WTC11 (cell line): ENCODE results near the gene FYCO1. TPM values are rescaled to one million over a fixed set of nuclear protein-coding genes. Genes with fewer than 3 reads are reported as not detected.

Experiments used
- ATAC-seq: fragments of 200-7000 bp; cut with Tn5 transposase; 2 replicates; pipeline ENCODE4 v1.10.0; 2021; ENCODE audit warnings: mild to moderate bottlenecking, moderate library complexity
- CTCF ChIA-PET: fragments of 300-600 bp; sonication (Branson Sonifier 250); formaldehyde crosslinking; loops from one replicate; lab custom pipeline; 2021; ENCODE audit warnings: antibody characterized with exemption; lab: Charles Lee
- POLR2A ChIA-PET: fragments of 350-600 bp; sonication (Branson Sonifier 250); formaldehyde crosslinking; loops from one replicate; lab custom pipeline; 2021; ENCODE audit warnings: antibody characterized with exemption; lab: Charles Lee
- DNase-seq: peaks from one replicate; pipeline ENCODE4 v3.0.0; 2021; ENCODE audit warnings: low spot score
- H3K27ac Mint-ChIP-seq: 2 replicates; pipeline ENCODE4 v1.8.0; 2021; ENCODE audit warnings: mixed read lengths
- H3K27me3 Mint-ChIP-seq: 2 replicates; pipeline ENCODE4 v1.8.0; 2021; ENCODE audit warnings: low read depth, mild to moderate bottlenecking, moderate library complexity, mixed read lengths
- H3K36me3 Mint-ChIP-seq: 2 replicates; pipeline ENCODE4 v1.8.0; 2021; ENCODE audit warnings: mixed read lengths
- H3K4me1 Mint-ChIP-seq: 2 replicates; pipeline ENCODE4 v1.8.0; 2022; ENCODE audit warnings: mixed read lengths
- H3K4me3 Mint-ChIP-seq: 2 replicates; pipeline ENCODE4 v1.8.0; 2021; ENCODE audit warnings: mild to moderate bottlenecking, moderate library complexity, mixed read lengths
- H3K9me3 Mint-ChIP-seq: 2 replicates; pipeline ENCODE4 v1.8.0; 2021; ENCODE audit warnings: mixed read lengths
- ARID4B ChIP-seq: sonication (generic); formaldehyde crosslinking; IDR thresholded peaks from 2 replicates; pipeline ENCODE4 v1.8.0; 2023; ENCODE audit warnings: missing genetic modification reagents, mild to moderate bottlenecking, borderline replicate concordance
- ATF1 ChIP-seq: sonication (generic); formaldehyde crosslinking; IDR thresholded peaks from 2 replicates; pipeline ENCODE4 v1.8.1; 2023; ENCODE audit warnings: mild to moderate bottlenecking, moderate library complexity, missing genetic modification reagents
- CDX4 ChIP-seq: fragments of 250-450 bp; sonication (Bioruptor Pico); IDR thresholded peaks from 2 replicates; pipeline ENCODE4 v1.9.0; 2021; ENCODE audit warnings: moderate library complexity, mild to moderate bottlenecking, inconsistent platforms, borderline replicate concordance
- E2F1 ChIP-seq: sonication (generic); formaldehyde crosslinking; IDR thresholded peaks from 2 replicates; pipeline ENCODE4 v1.8.0; 2022; ENCODE audit warnings: mild to moderate bottlenecking, missing genetic modification reagents
- ESRRA ChIP-seq: sonication (generic); formaldehyde crosslinking; IDR thresholded peaks from 2 replicates; pipeline ENCODE4 v1.8.1; 2022; ENCODE audit warnings: mild to moderate bottlenecking, missing genetic modification reagents, borderline replicate concordance
- FOXJ3 ChIP-seq: sonication (generic); formaldehyde crosslinking; IDR thresholded peaks from 2 replicates; pipeline ENCODE4 v1.9.0; 2021; ENCODE audit warnings: missing genetic modification reagents, mild to moderate bottlenecking, borderline replicate concordance
- GTF2I ChIP-seq: fragments of 250-450 bp; sonication (Bioruptor Pico); conservative IDR thresholded peaks from 2 replicates; pipeline ENCODE4 v1.4.0; 2021; ENCODE audit warnings: mild to moderate bottlenecking
- IRF2 ChIP-seq: sonication (generic); formaldehyde crosslinking; IDR thresholded peaks from 2 replicates; pipeline ENCODE4 v1.8.0; 2022; ENCODE audit warnings: low read depth, missing genetic modification reagents, borderline replicate concordance
- NR1H2 ChIP-seq: sonication (generic); formaldehyde crosslinking; IDR thresholded peaks from 2 replicates; pipeline ENCODE4 v1.9.0; 2021; ENCODE audit warnings: mild to moderate bottlenecking, moderate library complexity, missing genetic modification reagents
- TEAD1 ChIP-seq: sonication (generic); formaldehyde crosslinking; IDR thresholded peaks from 2 replicates; pipeline ENCODE4 v1.8.0; 2022; ENCODE audit warnings: mild to moderate bottlenecking, missing genetic modification reagents
- TP53 ChIP-seq: sonication (generic); formaldehyde crosslinking; IDR thresholded peaks from 2 replicates; pipeline ENCODE4 v1.8.1; 2023; ENCODE audit warnings: mild to moderate bottlenecking, missing genetic modification reagents
- ZNF281 ChIP-seq: sonication (generic); formaldehyde crosslinking; IDR thresholded peaks from 2 replicates; pipeline ENCODE4 v1.8.0; 2023; ENCODE audit warnings: mild to moderate bottlenecking, missing genetic modification reagents
- ZNF317 ChIP-seq: sonication (generic); formaldehyde crosslinking; IDR thresholded peaks from 2 replicates; pipeline ENCODE4 v1.8.1; 2023; ENCODE audit warnings: low read depth, mild to moderate bottlenecking, moderate library complexity, missing genetic modification reagents, borderline replicate concordance
- ZNF671 ChIP-seq: fragments of 250-450 bp; sonication (Bioruptor Pico); IDR thresholded peaks from 2 replicates; pipeline ENCODE4 v1.8.0; 2021; ENCODE audit warnings: mild to moderate bottlenecking
- total RNA-seq: library from RNA; stranded (reverse); gene quantifications from 3 replicates; pipeline ENCODE4 v1.2.3, GENCODE V29; 2021
- TF ChIP-seq, protein P1 (sequence below): sonication (generic); formaldehyde crosslinking; IDR thresholded peaks from 2 replicates; pipeline ENCODE4 v1.8.1; 2022; ENCODE audit warnings: low read depth, missing genetic modification reagents, borderline replicate concordance
- TF ChIP-seq, protein P2 (sequence below): sonication (generic); formaldehyde crosslinking; IDR thresholded peaks from 2 replicates; pipeline ENCODE4 v1.8.1; 2022; ENCODE audit warnings: mild to moderate bottlenecking, missing genetic modification reagents, moderate library complexity, borderline replicate concordance

The FYCO1 gene
- total RNA-seq, 1 experiment from 2014 or later = 13.9 TPM

DNA sequence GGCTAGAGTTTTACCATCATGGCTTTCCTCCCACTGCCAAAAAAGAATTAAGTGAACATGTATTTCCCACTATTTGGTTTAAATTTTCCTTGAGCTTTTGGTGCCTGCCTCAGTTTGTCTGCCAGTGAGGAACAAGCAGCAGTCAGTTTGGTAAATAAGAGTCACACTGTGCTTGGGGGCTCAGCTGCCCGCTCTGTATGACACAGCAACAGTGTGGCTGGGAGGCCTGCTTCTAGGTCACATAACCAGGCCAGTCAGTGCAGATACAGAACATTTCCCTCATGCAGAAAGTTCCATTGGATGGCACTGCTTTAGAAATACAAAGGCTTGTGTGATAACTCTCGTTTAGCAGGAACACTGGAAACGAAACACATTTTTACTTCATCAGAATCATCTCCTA, 25.7 kb downstream of the FYCO1 start:
- ATAC-seq = no peak
- peaks cover 44% of the 10 kb centered on the region for H3K36me3 Mint-ChIP-seq
- TF ChIP-seq ESRRA (CRISPR knock-in tag) = no peak
- no peak for TF ChIP-seq TP53
- TF ChIP-seq TEAD1 (CRISPR knock-in tag) = no peak
- TF ChIP-seq FOXJ3 (CRISPR knock-in tag) = no peak
- no peak for TF ChIP-seq ZNF281 (CRISPR knock-in tag)
- TF ChIP-seq ZNF317 = no peak
- no peak for TF ChIP-seq ARID4B (CRISPR knock-in tag)
- no peak for TF ChIP-seq ZNF671 (CRISPR knock-in tag)
- no peak for TF ChIP-seq E2F1 (CRISPR knock-in tag)
- TF ChIP-seq IRF2 (CRISPR knock-in tag) = no peak
- TF ChIP-seq CDX4 (CRISPR knock-in tag) = no peak
- TF ChIP-seq, protein P1, sequence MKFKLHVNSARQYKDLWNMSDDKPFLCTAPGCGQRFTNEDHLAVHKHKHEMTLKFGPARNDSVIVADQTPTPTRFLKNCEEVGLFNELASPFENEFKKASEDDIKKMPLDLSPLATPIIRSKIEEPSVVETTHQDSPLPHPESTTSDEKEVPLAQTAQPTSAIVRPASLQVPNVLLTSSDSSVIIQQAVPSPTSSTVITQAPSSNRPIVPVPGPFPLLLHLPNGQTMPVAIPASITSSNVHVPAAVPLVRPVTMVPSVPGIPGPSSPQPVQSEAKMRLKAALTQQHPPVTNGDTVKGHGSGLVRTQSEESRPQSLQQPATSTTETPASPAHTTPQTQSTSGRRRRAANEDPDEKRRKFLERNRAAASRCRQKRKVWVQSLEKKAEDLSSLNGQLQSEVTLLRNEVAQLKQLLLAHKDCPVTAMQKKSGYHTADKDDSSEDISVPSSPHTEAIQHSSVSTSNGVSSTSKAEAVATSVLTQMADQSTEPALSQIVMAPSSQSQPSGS (CRISPR knock-in tag) = no peak
- TF ChIP-seq GTF2I (CRISPR knock-in tag) = no peak
- TF ChIP-seq, protein P2, sequence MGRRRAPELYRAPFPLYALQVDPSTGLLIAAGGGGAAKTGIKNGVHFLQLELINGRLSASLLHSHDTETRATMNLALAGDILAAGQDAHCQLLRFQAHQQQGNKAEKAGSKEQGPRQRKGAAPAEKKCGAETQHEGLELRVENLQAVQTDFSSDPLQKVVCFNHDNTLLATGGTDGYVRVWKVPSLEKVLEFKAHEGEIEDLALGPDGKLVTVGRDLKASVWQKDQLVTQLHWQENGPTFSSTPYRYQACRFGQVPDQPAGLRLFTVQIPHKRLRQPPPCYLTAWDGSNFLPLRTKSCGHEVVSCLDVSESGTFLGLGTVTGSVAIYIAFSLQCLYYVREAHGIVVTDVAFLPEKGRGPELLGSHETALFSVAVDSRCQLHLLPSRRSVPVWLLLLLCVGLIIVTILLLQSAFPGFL = no peak
- no peak for TF ChIP-seq NR1H2 (CRISPR knock-in tag)
- TF ChIP-seq ATF1 (CRISPR knock-in tag) = no peak
- H3K27ac Mint-ChIP-seq = no peak overlapping the region
- ChIA-PET POLR2A (no interaction called here), CTCF (interaction anchor here (1.0 kb wide), 1 partner anchor 41 kb away, joined by 3 read pairs; no protein-coding TSS in a partner anchor)
- H3K9me3 Mint-ChIP-seq = no peaks in the 10 kb centered on the region
- DNase-seq = no peak
- H3K4me1 Mint-ChIP-seq = no peaks in the 10 kb centered on the region
- H3K27me3 Mint-ChIP-seq = no peaks in the 10 kb centered on the region
- no peak overlapping the region for H3K4me3 Mint-ChIP-seq
